GM23248 (cell line): ENCODE data around the gene BCKDK.

Source experiments
- EZH2 ChIP-seq: fragments of 200-600 bp; sonication (generic); IDR thresholded peaks from 2 replicates; pipeline ENCODE4 v1.6.1; 2018; ENCODE audit warnings: antibody characterized with exemption, mild to moderate bottlenecking; ENCODE audit not compliant: insufficient read depth, poor library complexity, severe bottlenecking
- EZH2phosphoT487 ChIP-seq: fragments of 200-600 bp; sonication (generic); IDR thresholded peaks from 2 replicates; pipeline ENCODE4 v1.6.1; 2018; ENCODE audit warnings: antibody characterized with exemption, moderate library complexity, mild to moderate bottlenecking, low read depth; ENCODE audit not compliant: insufficient read depth

- TF ChIP-seq EZH2phosphoT487, result no peak
- no peak for TF ChIP-seq EZH2
Observed at GRCh38 chr16:31134625-31135534, 26.7 kb downstream of the BCKDK start.
